Mammary epithelial cell (primary cell): Measurements from ENCODE around the gene LIPA.

Source experiments
- EZH2 ChIP-seq: IDR thresholded peaks from 2 replicates; pipeline ENCODE4 v1.6.1; 2012; ENCODE audit warnings: low read length, inconsistent platforms, borderline replicate concordance
- TF ChIP-seq, protein P1 (sequence below), 2 donors: IDR thresholded peaks in 1 of 2; conservative IDR thresholded peaks in 1 of 2; 2 replicates each; pipeline ENCODE4 v1.5.1; 2011 to 2012; ENCODE audit warnings: inconsistent platforms in 2 of 2, low read length in 2 of 2, mild to moderate bottlenecking in 2 of 2, control low read depth in 1 of 2, low read depth in 1 of 2; ENCODE audit not compliant: insufficient read depth in 1 of 2; ENCODE audit errors: extremely low read depth in 1 of 2

DNA sequence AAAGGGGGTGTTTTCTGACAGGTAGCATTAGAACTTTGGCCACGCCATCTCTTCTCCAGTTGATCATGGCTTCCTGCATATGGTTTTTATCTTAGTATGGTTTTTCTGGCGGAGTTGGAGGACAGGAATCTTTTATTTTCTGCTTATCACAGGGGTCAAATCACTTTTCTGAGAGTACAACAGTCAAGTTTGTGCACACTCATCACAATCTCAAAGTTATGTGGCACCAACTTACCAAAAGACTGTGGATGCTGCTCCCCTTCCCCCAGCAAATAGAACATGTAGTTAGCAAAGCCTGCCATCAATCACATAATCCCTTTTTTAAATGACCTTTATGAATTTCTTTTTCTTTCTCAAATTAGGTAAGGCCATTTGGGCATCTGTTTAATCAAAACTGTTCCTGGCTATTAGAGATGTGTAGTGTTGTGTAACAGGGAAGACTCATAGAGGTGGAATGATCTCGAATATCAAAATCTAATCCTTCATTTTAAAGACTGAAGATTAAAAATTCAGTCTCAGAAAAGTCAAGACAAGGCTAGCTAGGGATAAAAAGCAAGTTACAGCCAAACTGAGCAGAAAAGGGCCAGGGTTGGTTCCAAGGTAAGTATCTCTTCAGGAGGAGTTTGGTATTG, 40.7 kb downstream of the LIPA start:
- TF ChIP-seq, protein P1, sequence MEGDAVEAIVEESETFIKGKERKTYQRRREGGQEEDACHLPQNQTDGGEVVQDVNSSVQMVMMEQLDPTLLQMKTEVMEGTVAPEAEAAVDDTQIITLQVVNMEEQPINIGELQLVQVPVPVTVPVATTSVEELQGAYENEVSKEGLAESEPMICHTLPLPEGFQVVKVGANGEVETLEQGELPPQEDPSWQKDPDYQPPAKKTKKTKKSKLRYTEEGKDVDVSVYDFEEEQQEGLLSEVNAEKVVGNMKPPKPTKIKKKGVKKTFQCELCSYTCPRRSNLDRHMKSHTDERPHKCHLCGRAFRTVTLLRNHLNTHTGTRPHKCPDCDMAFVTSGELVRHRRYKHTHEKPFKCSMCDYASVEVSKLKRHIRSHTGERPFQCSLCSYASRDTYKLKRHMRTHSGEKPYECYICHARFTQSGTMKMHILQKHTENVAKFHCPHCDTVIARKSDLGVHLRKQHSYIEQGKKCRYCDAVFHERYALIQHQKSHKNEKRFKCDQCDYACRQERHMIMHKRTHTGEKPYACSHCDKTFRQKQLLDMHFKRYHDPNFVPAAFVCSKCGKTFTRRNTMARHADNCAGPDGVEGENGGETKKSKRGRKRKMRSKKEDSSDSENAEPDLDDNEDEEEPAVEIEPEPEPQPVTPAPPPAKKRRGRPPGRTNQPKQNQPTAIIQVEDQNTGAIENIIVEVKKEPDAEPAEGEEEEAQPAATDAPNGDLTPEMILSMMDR (conservative IDR thresholded peaks at IDR 0.05 in 1 of 2, IDR thresholded peaks at IDR 0.05 in 1 of 2; ENCODE audit: extremely low read depth in 1 of 2, insufficient read depth in 1 of 2, low read depth in 1 of 2, low read length in 2 of 2), result no peak
- no peak for TF ChIP-seq EZH2
